Subcutaneous adipose tissue (tissue), 4 donors: ENCODE data around the gene CEBPG. TPM values are rescaled to one million over a fixed set of nuclear protein-coding genes. Genes with fewer than 3 reads are reported as not detected.

Experiments used
- CTCF ChIP-seq: fragments of 450-650 bp; IDR thresholded peaks from one replicate; pipeline ENCODE4 v1.5.1; 2016; ENCODE audit warnings: low read depth, mild to moderate bottlenecking, control low read depth, antibody characterized with exemption, moderate library complexity
- total RNA-seq, 4 donors: library from RNA; depleted of rRNA; stranded (reverse); fragments of >200 nt; gene quantifications; one replicate each; pipeline ENCODE4 v1.1.0, GENCODE V29; 2016

CEBPG gene
- total RNA-seq, 4 donors from 2014 or later = 24.6 to 37.9 (median 32.5) TPM

GRCh38 chr19:33398361-33399060 lies 25.0 kb downstream of the CEBPG start:
- no peak for TF ChIP-seq CTCF

- TF ChIP-seq CTCF = no peak
Measured at GRCh38 chr19:33399081-33399744, 25.7 kb downstream of the CEBPG start.

- no peak for TF ChIP-seq CTCF
Measured at GRCh38 chr19:33399745-33400681, 26.5 kb downstream of the CEBPG start.

- no peak for TF ChIP-seq CTCF
Measured at GRCh38 chr19:33400856-33401682, 27.6 kb downstream of the CEBPG start.

GRCh38 chr19:33401683-33402420 lies 28.3 kb downstream of the CEBPG start:
- TF ChIP-seq CTCF = no peak

- no peak for TF ChIP-seq CTCF
Measured at GRCh38 chr19:33402421-33403220, 29.1 kb downstream of the CEBPG start.
